SU-DHL-6 (cell line): ENCODE results near the gene C5orf22.

Experiments used
- CTCF ChIP-seq: fragments of 200-600 bp; sonication (generic); IDR thresholded peaks from one replicate; pipeline ENCODE4 v1.5.1; 2017; ENCODE audit warnings: antibody characterized with exemption, mild to moderate bottlenecking, low read length, moderate library complexity; ENCODE audit not compliant: insufficient read depth, poor library complexity, severe bottlenecking
- EZH2phosphoT487 ChIP-seq: fragments of 200-600 bp; sonication (generic), shearing (Covaris generic); conservative IDR thresholded peaks from 2 replicates; pipeline ENCODE4 v1.6.1; 2018; ENCODE audit warnings: mild to moderate bottlenecking, antibody characterized with exemption, low read length, moderate library complexity, mixed read lengths

- TF ChIP-seq CTCF (no peak), EZH2phosphoT487 (no peak)
Observed at GRCh38 chr5:31563216-31563615, 31.1 kb downstream of the C5orf22 start.
